ENCODE measurements around the gene RPTOR. TPM values are rescaled to one million over a fixed set of nuclear protein-coding genes. Genes with fewer than 3 reads are reported as not detected.

The RPTOR gene
- total and polyA plus RNA-seq, 2 donors (not counting 3 experiments of a cell fraction or from before 2014, with no cell fraction given): 10.7 to 41.8 TPM

- dilution Hi-C loops (cut with MboI; ENCODE audit: extremely low pct_ligation_motif_present, low sequenced_read_pairs): no loop called here
- POLR2A ChIA-PET: no interaction called here
- Histone ChIP-seq H3K27me3 (ENCODE audit: control insufficient read depth in 2 of 2, insufficient read depth in 2 of 2, low read length in 2 of 2) (no peaks in the 10 kb centered on the region), H4K20me1 (replicated peaks; ENCODE audit: control insufficient read depth, extremely low read depth, insufficient read depth, low read length) (no peaks in the 10 kb centered on the region), H3K27ac (ENCODE audit: insufficient read depth, low read depth, low read length) (no peak overlapping the region), H3K9me3 (replicated peaks; ENCODE audit: control insufficient read depth, insufficient read depth, low read length) (no peaks in the 10 kb centered on the region), H3K79me2 (ENCODE audit: control insufficient read depth, insufficient read depth, low read length) (no peaks in the 10 kb centered on the region), H3K9ac (replicated peaks; ENCODE audit: extremely low read depth, insufficient read depth, low read length) (no peak overlapping the region), H3K4me3 (replicated peaks in 1 of 3; ENCODE audit: insufficient read depth in 1 of 3, low read depth in 1 of 3, low read length in 3 of 3) (no peak overlapping the region), H3K9me1 (replicated peaks; ENCODE audit: control insufficient read depth, extremely low read depth, insufficient read depth, low read length) (no peaks in the 10 kb centered on the region), H2AFZ (ENCODE audit: low read depth, low read length) (no peak overlapping the region), H3K36me3 (ENCODE audit: control insufficient read depth in 2 of 2, extremely low read depth in 1 of 2, insufficient read depth in 2 of 2, low read length in 2 of 2) (peaks cover 0 to 10% of the 10 kb centered on the region in 2 experiments), H3K4me1 (ENCODE audit: control insufficient read depth, extremely low read depth, insufficient read depth, low read length) (peaks cover 10% of the 10 kb centered on the region), H3K4me2 (ENCODE audit: insufficient read depth, low read length) (no peak overlapping the region)
- FAIRE-seq (no peak), DNase-seq (ENCODE audit: low read depth, low spot score) (no peak)
- intact Hi-C loops (cut with micrococcal nuclease): no loop called here
- CTCF ChIA-PET: interaction anchor here (1.0 kb wide), 1 partner anchor 23 kb away, joined by 3 read pairs; no protein-coding TSS in a partner anchor
- TF ChIP-seq JUN (IDR thresholded peaks at IDR 0.05; ENCODE audit: borderline replicate concordance, insufficient read depth, insufficient read length, low read depth): no peak
- no peak for TF ChIP-seq POLR2A (IDR thresholded peaks at IDR 0.05; ENCODE audit: low read depth, low read length)
- TF ChIP-seq FOS (IDR thresholded peaks at IDR 0.05; ENCODE audit: borderline replicate concordance, insufficient read depth, low read length): no peak
- TF ChIP-seq MAX (IDR thresholded peaks at IDR 0.05; ENCODE audit: insufficient read depth, insufficient read length): no peak
- TF ChIP-seq GATA2 (IDR thresholded peaks at IDR 0.05; ENCODE audit: insufficient read depth, insufficient read length, low read depth, low read length): no peak
- TF ChIP-seq EZH2 (IDR thresholded peaks at IDR 0.05; ENCODE audit: borderline replicate concordance, low read depth, low read length, severe bottlenecking): no peak
- TF ChIP-seq, protein P1, sequence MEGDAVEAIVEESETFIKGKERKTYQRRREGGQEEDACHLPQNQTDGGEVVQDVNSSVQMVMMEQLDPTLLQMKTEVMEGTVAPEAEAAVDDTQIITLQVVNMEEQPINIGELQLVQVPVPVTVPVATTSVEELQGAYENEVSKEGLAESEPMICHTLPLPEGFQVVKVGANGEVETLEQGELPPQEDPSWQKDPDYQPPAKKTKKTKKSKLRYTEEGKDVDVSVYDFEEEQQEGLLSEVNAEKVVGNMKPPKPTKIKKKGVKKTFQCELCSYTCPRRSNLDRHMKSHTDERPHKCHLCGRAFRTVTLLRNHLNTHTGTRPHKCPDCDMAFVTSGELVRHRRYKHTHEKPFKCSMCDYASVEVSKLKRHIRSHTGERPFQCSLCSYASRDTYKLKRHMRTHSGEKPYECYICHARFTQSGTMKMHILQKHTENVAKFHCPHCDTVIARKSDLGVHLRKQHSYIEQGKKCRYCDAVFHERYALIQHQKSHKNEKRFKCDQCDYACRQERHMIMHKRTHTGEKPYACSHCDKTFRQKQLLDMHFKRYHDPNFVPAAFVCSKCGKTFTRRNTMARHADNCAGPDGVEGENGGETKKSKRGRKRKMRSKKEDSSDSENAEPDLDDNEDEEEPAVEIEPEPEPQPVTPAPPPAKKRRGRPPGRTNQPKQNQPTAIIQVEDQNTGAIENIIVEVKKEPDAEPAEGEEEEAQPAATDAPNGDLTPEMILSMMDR (IDR thresholded peaks at IDR 0.05; ENCODE audit: extremely low read depth in 1 of 2, insufficient read depth in 1 of 2, low read depth in 1 of 2, low read length in 2 of 2): no peak
- TF ChIP-seq MYC (IDR thresholded peaks at IDR 0.05; ENCODE audit: low read depth, low read length): no peak
- TF ChIP-seq POLR2AphosphoS5 (IDR thresholded peaks at IDR 0.05; ENCODE audit: insufficient read depth, low read depth, low read length): no peak
- BruUV-seq (replicated peaks): no TSS peak
Observed at GRCh38 chr17:80922580-80923160, 378.0 kb downstream of the RPTOR start.

Measured in endothelial cell of umbilical vein (primary cell).